ENCODE results near the gene EFHC1.

The EFHC1 gene

DNA sequence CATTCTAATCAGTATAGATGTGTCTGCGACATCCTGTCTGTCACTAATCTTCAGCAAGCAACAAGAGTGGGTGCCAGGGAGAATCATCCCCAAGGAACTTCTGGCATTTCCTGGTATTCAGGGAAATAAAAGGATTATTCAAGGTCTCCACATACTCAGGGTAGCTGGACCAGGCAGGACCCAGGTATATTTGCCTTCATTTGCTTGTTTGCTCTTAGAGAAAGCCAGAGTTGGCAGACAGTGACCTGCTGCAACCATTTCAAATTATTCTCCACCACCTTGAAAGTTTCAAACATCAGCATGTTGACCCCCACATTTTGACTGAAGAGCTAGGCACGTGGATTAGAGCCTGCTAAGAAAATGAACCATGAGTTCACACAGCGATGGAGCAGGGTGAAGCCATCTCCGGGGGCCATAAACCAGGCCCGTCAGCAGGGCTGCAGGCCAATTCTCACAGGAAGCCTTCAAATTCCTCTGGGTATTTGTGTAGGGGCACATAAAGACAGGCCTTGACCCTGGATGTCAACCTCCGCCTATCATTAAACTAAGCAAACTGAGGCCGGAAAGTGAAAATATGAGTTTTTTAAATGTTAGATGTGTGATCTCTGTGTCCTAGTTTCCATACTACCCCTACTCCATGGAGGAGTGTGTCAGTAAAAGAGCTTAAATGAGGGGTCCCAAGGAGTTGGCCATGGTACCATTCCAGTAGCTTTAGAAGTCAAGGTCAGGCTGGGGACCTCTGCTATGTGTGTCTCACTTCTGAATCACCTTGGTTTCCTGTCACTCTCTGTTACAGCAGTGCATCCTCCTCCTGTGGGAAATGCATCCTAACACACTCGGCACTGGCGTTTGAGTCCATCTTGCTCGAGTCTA lies 123.8 kb downstream of the EFHC1 start:
- DNase-seq: no peak

DNA sequence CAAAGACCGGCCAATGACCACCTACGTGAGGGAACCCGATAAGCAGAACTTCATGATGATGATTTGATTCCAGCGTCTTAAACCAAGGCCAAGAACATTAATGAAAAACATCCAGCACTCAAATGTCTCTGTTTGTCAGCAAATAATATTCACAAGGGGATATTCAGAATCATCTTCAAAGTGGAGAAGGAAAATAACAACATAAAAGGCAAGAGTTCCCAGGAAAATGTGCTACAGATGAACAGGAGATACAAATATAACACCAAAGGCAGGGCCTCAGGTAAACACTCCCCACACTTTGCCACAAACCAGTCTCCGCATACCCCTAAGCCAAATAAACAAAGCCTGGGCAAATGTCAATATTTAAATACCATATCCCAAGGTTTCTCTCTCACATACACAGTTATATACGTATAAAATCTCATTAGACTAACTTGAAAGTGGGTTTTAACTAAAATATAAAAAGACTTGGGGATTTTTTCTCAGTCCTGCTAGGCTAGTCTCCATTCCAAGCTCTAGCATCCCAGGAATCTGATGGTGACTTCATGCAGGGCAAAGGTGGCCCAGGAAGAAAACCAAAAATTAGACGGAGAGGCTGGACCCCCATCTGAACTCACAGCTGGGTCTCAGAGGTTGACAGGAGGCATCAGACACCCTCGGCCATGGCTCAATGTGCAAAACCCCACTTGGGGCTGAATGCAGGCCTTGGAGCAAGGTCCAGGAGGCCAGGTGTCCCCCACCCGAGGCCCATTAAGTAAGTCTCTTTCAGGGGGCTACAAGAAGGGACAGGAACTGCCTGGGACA lies 124.7 kb downstream of the EFHC1 start:
- DNase-seq: no peak

- no peak for DNase-seq
Measured at GRCh38 chr6:52545406-52546119, 125.4 kb downstream of the EFHC1 start.

DNA sequence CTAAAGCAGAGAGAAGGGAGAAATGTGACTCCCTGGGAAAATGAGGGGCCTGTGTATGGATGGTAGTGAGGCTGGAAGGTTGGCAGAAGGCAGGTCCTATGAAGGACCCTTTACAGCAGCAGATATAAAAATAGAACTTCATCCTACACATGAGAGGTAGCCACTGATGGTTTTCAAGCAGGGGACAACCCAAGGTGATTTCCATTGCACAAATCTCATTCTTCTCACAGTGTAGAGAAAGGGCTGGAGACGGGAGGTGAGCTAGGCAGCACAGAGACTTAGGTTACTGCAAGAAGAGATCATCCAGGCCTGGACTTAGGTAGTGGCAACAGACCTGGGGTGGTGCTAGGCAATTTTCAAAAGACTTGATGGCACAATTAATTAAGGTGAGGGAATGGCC lies 126.0 kb downstream of the EFHC1 start:
- DNase-seq: no peak

DNA sequence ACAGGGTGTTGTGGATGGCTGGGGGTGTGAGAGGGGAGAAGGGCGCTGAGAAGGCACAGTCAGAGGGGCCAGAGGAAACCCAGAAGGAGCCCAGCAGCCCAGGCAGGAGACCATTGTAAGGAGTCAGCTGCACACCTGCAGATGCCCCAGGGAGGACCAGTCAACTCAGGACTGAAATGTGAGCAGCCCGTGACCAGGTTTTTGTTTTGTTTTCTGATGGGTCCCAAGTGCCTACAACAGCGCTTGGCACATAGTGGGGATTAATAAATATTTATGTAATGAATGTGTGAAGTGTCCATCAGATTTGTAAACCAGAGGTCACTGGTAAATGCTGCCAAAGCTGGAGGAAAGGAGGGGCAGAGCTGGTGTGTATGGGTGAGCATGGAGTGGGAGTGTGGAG lies 126.5 kb downstream of the EFHC1 start:
- no peak for DNase-seq

DNA sequence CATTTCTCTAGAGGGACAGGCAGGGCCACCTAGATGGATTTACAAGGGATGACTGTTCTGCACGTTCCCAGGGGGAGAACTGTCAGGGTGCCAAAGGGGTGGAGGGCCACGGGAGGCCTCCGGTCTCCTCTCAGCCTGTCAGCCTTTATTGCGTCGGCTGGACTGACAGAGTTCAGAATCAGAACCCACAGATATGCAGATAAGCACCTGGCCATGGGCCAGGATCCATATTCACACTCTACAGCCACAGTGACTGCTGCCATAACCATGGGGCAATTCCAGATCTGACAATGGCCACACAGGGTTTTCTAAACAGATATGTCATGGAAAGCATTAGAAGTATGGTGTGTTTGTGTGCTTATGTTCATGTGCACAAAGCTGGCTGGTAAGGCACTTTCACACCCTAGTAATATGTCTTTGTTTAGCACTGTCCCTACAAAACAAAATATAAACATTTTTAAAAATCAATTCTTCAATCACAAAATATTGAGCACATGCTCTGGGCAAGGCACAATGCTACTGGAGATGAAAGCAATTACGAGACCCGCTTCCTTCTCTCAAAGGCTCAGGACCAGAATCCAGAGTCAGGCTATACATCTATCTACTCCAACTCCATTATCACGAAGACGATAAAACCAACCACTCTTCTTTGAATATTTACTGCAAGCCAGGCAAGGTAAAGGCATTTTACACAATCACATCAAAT lies 127.7 kb downstream of the EFHC1 start:
- DNase-seq: no peak

GRCh38 chr6:52548353-52548713 lies 128.2 kb downstream of the EFHC1 start:
- no peak for DNase-seq

GRCh38 chr6:52548999-52549398 lies 128.9 kb downstream of the EFHC1 start:
- DNase-seq: no peak

GRCh38 chr6:52549428-52549827 lies 129.3 kb downstream of the EFHC1 start:
- no peak for DNase-seq

DNA sequence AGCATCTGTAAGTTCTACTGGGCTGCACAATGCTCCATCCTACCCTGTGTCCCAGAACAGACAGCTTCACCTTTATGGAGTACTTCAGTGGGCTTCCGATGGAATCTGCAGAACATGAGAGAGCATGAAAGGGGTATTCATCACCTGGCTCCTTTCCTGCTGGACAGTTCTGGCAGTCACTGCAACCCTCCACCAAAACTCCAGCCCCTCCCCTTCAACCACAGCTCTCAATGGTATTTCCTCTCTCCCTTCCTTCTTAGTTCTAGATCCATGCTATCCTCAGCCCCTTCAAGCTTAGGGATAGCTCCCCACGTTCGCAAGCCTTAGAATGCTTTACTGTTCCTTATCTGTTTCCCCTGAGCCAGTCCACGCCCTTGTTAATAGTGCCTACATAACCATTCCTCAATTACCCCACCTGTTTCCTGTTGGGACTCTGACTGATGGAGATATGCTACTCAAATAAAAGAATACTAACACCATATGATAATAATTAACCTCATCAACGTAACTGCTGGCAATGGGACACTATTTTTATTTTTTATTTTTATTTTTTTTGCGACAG lies 130.0 kb downstream of the EFHC1 start:
- DNase-seq: no peak

GRCh38 chr6:52550870-52551269 lies 130.7 kb downstream of the EFHC1 start:
- no peak for DNase-seq

- DNase-seq: peak; percentile 94
Measured at GRCh38 chr6:52551483-52552277, 131.5 kb downstream of the EFHC1 start.

DNA sequence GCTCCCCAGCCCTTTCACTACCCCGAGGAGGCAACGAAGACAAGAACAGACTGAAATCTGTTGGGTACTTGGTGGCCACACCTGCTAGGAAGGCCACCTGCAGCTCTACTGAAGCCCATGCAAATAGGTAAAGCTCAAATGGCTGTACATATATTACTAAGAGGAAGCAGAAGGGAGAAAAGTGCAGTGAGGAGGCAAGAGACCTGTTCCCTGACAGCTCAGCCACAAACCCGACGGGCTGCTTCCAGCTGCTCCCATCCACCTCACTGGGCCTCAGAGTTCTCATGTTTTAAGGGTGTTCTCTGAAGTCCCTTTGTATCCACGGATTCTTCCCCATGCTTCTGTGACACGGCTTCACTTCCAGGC lies 132.1 kb downstream of the EFHC1 start:
- DNase-seq: peak; percentile 40

GRCh38 chr6:52553158-52553557 lies 133.0 kb downstream of the EFHC1 start:
- no peak for DNase-seq

GRCh38 chr6:52553719-52554118 lies 133.6 kb downstream of the EFHC1 start:
- no peak for DNase-seq

DNA sequence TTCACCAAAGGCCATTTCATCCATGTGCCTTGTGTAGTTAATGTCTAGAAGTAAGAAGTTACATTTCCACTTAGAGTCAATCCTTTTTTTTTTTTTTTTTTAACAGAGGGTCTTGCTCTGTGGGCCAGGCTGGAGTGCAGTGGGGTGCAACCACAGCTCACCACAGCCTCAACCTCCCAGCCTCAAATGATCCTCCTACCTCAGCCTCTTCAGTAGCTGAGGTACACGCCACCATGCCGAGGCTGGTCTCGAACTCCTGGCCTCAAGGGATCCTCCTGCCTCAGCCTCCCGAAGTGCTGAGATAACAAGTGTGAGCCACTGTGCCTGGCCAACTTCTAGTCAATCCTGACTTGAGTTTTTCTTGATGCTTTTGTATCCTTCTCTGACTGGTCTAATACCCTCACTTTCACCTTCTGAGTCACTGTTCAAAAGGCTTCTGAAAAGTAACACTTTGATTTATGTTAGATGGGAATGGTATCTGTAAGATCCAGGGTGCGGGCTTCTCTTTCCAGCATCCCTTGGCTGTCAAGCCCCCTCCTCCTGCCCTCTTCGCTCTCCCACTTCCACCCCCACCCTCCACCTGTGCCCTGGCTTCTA lies 134.6 kb downstream of the EFHC1 start:
- DNase-seq: no peak

DNA sequence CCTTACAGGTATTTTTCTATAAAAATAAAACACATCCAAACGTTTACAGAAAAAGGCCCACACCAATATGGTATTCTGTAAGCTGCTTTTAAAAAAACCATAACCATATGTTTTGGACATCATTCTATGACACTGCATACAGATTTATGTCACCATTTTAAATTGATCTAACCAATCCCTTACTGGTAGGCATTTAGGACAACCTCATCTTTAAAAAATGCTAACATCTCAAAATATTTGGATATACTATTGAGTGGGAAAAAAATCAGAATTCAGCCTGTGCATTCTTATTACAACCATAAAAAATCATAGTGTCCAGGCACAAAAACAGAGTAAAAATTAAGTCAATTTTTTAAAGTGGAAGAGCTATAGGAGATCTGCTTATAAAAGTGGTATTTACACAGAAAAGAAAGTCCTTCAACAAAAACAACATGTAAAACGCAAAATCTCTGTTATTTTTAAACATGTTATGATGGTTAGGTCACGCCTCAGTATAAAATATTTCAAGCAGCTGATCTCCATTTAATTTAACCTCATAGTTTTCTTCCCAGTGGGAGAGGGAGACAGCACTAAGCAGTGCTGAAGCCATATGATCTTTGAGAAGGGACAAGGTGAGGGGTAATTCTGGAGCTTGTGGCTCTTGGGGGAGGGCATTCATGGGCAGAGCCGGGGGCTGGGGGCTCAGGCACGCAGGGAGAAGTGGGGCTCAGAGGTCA lies 135.5 kb downstream of the EFHC1 start:
- no peak for DNase-seq

DNA sequence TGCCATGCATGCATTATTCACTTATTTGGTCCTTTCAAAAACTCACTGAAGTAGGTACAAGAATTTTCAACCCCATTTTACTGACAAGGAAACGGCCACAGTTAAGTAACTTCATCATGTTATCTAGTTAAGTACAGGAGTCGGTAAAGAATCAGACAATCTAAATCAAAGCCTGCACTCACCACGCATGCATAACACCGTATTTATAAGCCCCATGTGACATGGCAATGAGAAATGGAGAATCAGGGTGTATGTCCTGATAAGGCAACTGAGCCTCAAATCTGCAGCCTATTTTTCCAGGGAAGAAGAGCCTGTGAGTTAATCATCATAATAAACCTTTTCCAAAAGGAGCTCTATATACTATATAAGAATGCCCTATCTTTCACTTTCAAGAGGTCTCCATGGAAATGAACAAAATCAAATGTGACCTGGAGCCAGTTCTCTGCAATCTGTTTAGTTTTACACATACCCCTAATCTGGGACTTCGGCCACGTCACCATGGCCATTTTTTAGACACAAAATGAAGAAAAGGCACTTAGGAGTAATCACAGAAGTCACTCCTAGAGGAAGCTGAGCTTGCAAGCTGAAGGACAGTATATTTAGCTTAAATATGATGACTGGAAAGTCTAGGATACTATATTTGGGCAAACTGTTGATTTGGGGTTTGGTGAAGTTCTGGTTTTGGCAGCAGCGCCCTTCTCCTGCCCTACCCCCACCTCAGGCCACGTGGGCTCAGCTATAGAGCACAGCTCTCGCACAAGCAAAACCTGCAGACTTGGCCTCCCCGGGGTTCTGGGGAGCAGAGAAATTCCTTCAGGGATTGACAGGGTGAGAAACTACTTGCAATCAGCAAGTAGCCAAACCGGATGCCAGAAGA lies 137.5 kb downstream of the EFHC1 start:
- DNase-seq: no peak

DNA sequence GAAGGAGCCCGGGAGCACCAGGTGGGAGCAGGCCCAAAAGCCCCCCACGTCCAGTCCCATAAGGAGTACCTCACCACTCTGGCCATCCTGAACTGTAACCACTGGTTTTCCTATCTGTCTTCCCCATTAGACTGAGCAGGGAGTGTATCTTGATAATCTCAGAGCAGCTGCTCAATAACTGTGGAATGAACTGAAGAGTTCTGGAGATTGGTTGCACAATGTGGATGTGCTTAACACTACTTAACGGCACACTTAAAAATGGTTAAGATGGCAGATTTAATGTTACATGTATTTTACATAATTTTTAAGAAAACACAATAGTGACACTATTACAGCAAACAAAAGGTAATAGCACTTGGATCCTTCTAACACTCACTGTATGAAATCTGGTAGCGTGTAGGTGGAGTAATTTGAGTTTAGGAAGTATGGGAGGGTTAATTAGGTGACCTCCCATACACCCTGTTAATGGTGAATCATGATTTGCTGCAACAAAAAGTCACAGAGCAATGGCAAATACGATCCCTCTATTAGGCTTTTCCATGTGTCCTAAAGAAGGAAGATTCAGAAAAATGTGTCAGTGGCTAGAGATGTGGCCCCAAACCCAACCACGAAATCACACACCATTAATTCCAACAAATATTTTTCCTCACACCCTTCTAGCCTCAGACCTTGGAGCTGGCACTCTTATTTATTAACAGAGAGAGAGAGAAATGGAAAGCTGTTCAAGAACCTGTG lies 138.3 kb downstream of the EFHC1 start:
- no peak for DNase-seq

All from NCI-H345 (cell line).